ENCODE measurements around the gene TBC1D1. TPM values are rescaled to one million over a fixed set of nuclear protein-coding genes. Genes with fewer than 3 reads are reported as not detected.
"Not testable (repeated sequence)": the region's sequence is repeated elsewhere in the genome, so short reads cannot be mapped to it uniquely, and the experiment has no call there.

Gene TBC1D1
- total RNA-seq, 1 donor from 2014 or later: 47.1 TPM

DNA sequence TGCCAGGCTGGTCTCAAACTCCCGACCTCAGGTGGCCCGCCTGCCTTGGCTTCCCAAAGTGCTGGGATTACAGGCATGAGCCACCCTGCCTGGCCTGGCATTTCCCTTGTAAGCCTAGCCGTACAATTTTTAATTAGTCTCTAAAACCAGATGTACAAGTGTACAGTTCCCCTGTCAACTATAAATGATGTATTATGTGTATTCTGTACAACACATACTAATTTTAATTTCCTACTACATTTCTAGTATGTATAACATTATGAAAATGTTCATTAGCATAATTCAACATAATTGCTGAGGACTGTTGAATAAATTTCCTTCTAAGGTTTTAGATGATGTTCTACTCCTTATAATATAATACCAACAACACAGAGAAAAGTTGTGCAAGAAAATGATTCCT, 27.8 kb downstream of the TBC1D1 start:
- H3K36me3 ChIP-seq (ENCODE audit: control insufficient read depth, insufficient read depth, low read length): no peaks in the 10 kb centered on the region
- FAIRE-seq (no peak), DNase-seq (ENCODE audit: low read depth) (no peak)
- TF ChIP-seq, protein P1, sequence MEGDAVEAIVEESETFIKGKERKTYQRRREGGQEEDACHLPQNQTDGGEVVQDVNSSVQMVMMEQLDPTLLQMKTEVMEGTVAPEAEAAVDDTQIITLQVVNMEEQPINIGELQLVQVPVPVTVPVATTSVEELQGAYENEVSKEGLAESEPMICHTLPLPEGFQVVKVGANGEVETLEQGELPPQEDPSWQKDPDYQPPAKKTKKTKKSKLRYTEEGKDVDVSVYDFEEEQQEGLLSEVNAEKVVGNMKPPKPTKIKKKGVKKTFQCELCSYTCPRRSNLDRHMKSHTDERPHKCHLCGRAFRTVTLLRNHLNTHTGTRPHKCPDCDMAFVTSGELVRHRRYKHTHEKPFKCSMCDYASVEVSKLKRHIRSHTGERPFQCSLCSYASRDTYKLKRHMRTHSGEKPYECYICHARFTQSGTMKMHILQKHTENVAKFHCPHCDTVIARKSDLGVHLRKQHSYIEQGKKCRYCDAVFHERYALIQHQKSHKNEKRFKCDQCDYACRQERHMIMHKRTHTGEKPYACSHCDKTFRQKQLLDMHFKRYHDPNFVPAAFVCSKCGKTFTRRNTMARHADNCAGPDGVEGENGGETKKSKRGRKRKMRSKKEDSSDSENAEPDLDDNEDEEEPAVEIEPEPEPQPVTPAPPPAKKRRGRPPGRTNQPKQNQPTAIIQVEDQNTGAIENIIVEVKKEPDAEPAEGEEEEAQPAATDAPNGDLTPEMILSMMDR (IDR thresholded peaks at IDR 0.05; ENCODE audit: insufficient read depth, low read length, severe bottlenecking): no peak
- no peak overlapping the region for H3K4me3 ChIP-seq (ENCODE audit: low read depth, low read length)
- no peaks in the 10 kb centered on the region for H3K27me3 ChIP-seq (ENCODE audit: control insufficient read depth, insufficient read depth, low read length)

DNA sequence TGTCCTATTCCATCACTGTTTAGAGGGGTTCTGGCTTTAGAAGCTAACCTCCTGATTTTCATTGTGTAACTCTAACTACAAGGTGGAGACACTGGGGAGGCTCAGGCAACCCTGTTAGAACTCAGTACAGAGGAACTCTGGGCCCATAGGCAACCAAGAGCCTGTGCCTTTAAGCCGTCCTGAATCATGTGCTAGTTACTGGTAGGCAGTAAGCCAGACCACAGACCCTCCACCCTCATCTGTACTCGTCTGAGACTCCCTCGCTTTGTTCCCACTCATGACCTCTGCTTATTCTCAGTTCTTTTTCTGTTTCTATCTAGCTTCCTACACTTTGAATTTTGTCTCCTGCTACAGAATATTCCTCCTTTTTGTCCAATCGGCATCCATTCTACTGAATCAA, 31.4 kb downstream of the TBC1D1 start:
- Histone ChIP-seq H3K36me3 (ENCODE audit: control insufficient read depth, insufficient read depth, low read length) (no peaks in the 10 kb centered on the region), H3K4me3 (ENCODE audit: low read depth, low read length) (no peak overlapping the region), H3K27me3 (ENCODE audit: control insufficient read depth, insufficient read depth, low read length) (no peaks in the 10 kb centered on the region)
- no peak for FAIRE-seq
- DNase-seq (ENCODE audit: low read depth): no peak
- TF ChIP-seq, protein P1 (IDR thresholded peaks at IDR 0.05; ENCODE audit: insufficient read depth, low read length, severe bottlenecking): no peak

DNA sequence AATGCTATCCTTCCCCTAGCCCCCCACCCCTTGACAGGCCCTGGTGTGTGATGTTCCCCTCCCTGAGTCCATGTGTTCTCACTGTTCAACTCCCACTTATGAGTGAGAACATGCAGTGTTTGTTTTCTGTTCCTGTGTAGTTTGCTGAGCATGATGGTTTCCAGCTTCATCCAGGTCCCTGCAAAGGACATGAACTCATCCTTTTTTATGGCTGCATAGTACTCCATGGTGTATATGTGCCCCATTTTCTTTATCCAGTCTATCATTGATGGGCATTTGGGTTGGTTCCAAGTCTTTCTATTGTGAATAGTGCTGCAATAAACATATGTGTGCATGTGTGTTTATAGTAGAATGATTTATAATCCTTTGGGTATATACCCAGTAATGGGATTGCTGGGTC, 32.2 kb downstream of the TBC1D1 start:
- H3K4me3 ChIP-seq (ENCODE audit: low read depth, low read length); FAIRE-seq; H3K36me3 ChIP-seq (ENCODE audit: control insufficient read depth, insufficient read depth, low read length); H3K27me3 ChIP-seq (ENCODE audit: control insufficient read depth, insufficient read depth, low read length); DNase-seq (ENCODE audit: low read depth): not testable (repeated sequence)

DNA sequence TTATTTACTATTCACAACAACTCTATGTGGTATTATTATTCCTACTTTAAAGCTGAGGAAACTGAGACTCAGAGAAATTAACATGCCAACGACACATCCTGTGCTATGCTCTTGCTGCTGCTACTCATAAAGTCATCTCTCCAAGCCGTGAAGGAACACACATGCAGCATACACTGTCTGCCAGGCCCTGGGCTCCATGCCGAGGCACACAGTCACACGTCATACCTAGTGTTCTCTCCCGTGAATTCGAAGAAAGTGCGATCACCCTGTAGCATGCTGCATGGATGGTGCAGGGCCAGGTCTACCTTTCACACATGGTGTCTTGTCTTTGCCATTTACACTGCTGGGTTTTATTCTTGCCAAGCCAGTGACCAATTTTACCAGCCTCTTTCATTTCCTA, 34.1 kb downstream of the TBC1D1 start:
- DNase-seq (ENCODE audit: low read depth) (no peak), FAIRE-seq (no peak)
- Histone ChIP-seq H3K4me3 (ENCODE audit: low read depth, low read length) (no peak overlapping the region), H3K36me3 (ENCODE audit: control insufficient read depth, insufficient read depth, low read length) (no peaks in the 10 kb centered on the region), H3K27me3 (ENCODE audit: control insufficient read depth, insufficient read depth, low read length) (no peaks in the 10 kb centered on the region)
- TF ChIP-seq, protein P1 (IDR thresholded peaks at IDR 0.05; ENCODE audit: insufficient read depth, low read length, severe bottlenecking): no peak

DNA sequence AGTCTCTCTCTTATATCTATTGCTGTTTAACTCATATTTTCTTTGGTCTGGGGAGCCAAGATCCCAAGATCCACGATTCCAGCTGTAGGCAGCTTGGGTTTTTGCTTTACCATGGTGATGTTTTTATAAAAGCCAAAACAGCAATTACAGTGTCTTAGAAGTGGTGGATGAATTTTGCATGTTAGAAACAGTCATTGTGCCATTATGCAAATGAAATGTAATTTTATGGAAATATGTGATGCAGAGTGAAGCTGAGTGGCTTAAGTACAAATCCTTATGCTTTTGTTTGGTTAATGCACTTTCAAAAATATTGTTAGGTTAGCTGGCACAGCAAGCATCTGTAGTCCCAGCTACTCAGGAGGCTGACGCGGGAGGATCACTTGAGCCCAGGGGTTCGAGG, 36.5 kb downstream of the TBC1D1 start:
- FAIRE-seq (no peak), DNase-seq (ENCODE audit: low read depth) (no peak)
- Histone ChIP-seq H3K4me3 (ENCODE audit: low read depth, low read length) (no peak overlapping the region), H3K36me3 (ENCODE audit: control insufficient read depth, insufficient read depth, low read length) (no peaks in the 10 kb centered on the region), H3K27me3 (ENCODE audit: control insufficient read depth, insufficient read depth, low read length) (no peaks in the 10 kb centered on the region)
- TF ChIP-seq, protein P1 (IDR thresholded peaks at IDR 0.05; ENCODE audit: insufficient read depth, low read length, severe bottlenecking): no peak

DNA sequence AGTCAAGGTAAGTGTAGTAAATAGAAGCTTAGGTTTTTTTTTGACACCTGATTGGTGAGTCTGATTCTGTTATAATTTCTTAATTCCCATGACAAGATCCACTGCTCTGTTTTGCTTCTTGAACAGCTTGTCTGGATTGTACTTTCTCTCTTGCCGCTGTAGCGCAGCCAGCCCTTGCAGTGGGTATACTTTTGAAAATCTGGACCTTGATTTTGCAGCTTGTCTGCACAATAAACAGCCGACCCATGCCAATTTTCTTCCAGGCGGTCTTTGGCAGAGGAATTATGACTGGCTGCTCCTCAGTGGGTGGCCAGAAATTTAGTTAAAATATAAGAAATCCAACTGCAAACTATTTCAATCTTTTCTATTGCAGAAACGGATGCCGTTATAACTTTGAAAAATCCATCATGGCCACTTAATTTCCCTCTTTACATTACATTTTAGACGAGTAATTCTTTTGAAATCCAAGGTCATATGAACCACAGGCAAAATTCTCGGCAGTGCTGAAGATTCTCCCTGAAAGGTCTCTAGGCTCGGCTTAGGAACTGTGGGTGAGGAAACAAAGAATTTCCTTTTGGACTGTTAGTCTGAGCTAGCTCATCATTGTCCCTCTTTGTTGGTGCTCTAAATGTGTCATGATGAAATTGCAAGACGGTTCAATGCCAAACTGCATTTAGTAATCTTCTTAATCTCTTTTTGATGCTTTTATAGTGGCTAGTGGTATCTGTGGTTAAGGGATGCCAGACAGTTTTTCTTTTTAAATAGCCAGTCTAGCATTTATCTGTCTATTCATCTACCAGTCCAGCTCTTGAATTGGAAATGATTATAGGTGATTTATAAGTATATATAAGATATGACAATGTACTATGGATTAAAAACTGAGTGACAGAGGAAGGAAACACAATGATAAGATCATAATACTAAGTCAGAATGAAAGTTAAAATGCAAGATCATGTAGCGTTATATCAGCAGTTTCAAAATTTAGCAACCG, 37.8 kb downstream of the TBC1D1 start:
- DNase-seq (ENCODE audit: low read depth) (no peak), FAIRE-seq (no peak)
- TF ChIP-seq, protein P1 (IDR thresholded peaks at IDR 0.05; ENCODE audit: insufficient read depth, low read length, severe bottlenecking): no peak
- Histone ChIP-seq H3K27me3 (ENCODE audit: control insufficient read depth, insufficient read depth, low read length) (no peaks in the 10 kb centered on the region), H3K36me3 (ENCODE audit: control insufficient read depth, insufficient read depth, low read length) (no peaks in the 10 kb centered on the region), H3K4me3 (ENCODE audit: low read depth, low read length) (no peak overlapping the region)
